ENCODE data around the gene CLSTN1. TPM values are rescaled to one million over a fixed set of nuclear protein-coding genes. Genes with fewer than 3 reads are reported as not detected.

Gene CLSTN1
- total RNA-seq, 1 experiment from 2014 or later: 100 TPM

DNA sequence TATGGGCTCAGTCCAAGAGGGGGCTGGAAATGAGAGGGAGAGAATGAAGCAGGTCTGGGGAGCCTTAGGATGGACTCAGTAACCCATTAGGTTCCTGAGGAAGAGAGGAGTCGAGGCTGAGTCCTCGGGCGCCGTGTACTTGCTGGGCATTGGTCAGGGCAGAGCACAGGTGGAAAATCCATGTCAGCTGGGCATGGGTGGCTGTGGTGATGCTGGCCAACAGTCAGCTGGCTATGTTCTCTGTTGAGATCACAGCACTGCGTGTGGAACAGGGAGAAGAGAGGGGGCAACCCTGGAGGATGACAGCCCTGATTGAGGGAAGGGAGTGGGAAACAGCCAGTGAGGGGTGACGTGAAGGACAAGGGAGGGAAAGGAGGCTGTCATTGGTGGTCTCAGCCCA, 43.1 kb upstream of the CLSTN1 start:
- H2AFZ ChIP-seq (ENCODE audit: low read length): no peak overlapping the region
- no peak overlapping the region for H4K8ac ChIP-seq (replicated peaks; ENCODE audit: insufficient read length, low read depth, low read length)
- WGBS (ENCODE audit: extremely low coverage, insufficient read length, low lambda C conversion rate): no CpG with 5 or more reads among the region's 6 CpGs
- no peak overlapping the region for H2BK20ac ChIP-seq (ENCODE audit: low read depth, low read length, poor library complexity, severe bottlenecking)
- H2BK15ac ChIP-seq (ENCODE audit: low read depth, low read length): no peak overlapping the region
- no peak overlapping the region for H3T11ph ChIP-seq (ENCODE audit: low read length)
- no peak overlapping the region for H3K4me2 ChIP-seq (ENCODE audit: insufficient read depth, insufficient read length, low read length)
- no peak for DNase-seq
- no peaks in the 10 kb centered on the region for H3K23me2 ChIP-seq (ENCODE audit: insufficient read length, low read depth, low read length, poor library complexity, severe bottlenecking)
- no peaks in the 10 kb centered on the region for H3K79me2 ChIP-seq (ENCODE audit: insufficient read depth, low read length)
- no peaks in the 10 kb centered on the region for H3K27me3 ChIP-seq (ENCODE audit: insufficient read depth, low read length)
- no peaks in the 10 kb centered on the region for H3K9me3 ChIP-seq (ENCODE audit: control insufficient read depth, low read depth, low read length)
- no peak overlapping the region for H2AK5ac ChIP-seq (ENCODE audit: insufficient read length, low read length)
- H3K14ac ChIP-seq (ENCODE audit: insufficient read depth, low read length): no peak overlapping the region
- H3K79me1 ChIP-seq (ENCODE audit: insufficient read depth, low read depth, low read length, poor library complexity, severe bottlenecking): no peaks in the 10 kb centered on the region
- no peaks in the 10 kb centered on the region for H4K20me1 ChIP-seq (ENCODE audit: control insufficient read depth, insufficient read depth, insufficient read length)
- H3K9ac ChIP-seq (ENCODE audit: extremely low read depth, insufficient read length, low read length): no peak overlapping the region
- no peak overlapping the region for H2BK12ac ChIP-seq (ENCODE audit: insufficient read length, low read depth, low read length)
- Mint-ChIP-seq H3K4me1 (peaks cover under 1 to 9% of the 10 kb centered on the region in 2 experiments; a peak in 3 of 4 replicates), H3K27me3 (ENCODE audit: low read depth) (no peaks in the 10 kb centered on the region), H3K9me3 (no peaks in the 10 kb centered on the region), H3K4me3 (no peak overlapping the region), H3K27ac (peak overlapping the region in 2 of 3 experiments; percentile 22 to 61; a peak in 2 of 7 replicates), H3K36me3 (ENCODE audit: insufficient read depth in 1 of 3, low read depth in 3 of 3) (peaks cover 0 to 8% (median 0%) of the 10 kb centered on the region in 3 experiments; a peak in 3 of 7 replicates)
- no peak overlapping the region for H3K27ac ChIP-seq (ENCODE audit: insufficient read length, low read depth, low read length)
- no peak overlapping the region for H4K5ac ChIP-seq (ENCODE audit: insufficient read length, low read depth, low read length)
- no peaks in the 10 kb centered on the region for H3K4me1 ChIP-seq (ENCODE audit: insufficient read depth, low read length)
- H3K4ac ChIP-seq (ENCODE audit: low read depth, low read length): no peak overlapping the region
- no peak for TF ChIP-seq CTCF (conservative IDR thresholded peaks at IDR 0.05)
- no peak overlapping the region for H2BK5ac ChIP-seq (ENCODE audit: insufficient read length, low read length)
- peak overlapping the region; percentile 38 for H4K91ac ChIP-seq (ENCODE audit: insufficient read length, low read depth, low read length)
- no peak overlapping the region for H3K23ac ChIP-seq (ENCODE audit: insufficient read length, low read depth, low read length)
- H2BK120ac ChIP-seq (ENCODE audit: low read depth, low read length, poor library complexity, severe bottlenecking): no peak overlapping the region
- H3K56ac ChIP-seq (ENCODE audit: insufficient read length, low read depth, low read length): no peak overlapping the region
- no peak overlapping the region for H3K18ac ChIP-seq (ENCODE audit: insufficient read length, low read depth, low read length)
